HEK293 (cell line): ENCODE measurements around the gene POLD1.

Experiments
- CTCF ChIA-PET: fragments of 350-600 bp; formaldehyde crosslinking; extraction: SDS; loops from one replicate; lab custom pipeline; 2021; ENCODE audit warnings: antibody characterized with exemption; lab: Yijun Ruan, JAX
- POLR2A ChIA-PET: fragments of 300-600 bp; formaldehyde crosslinking; extraction: SDS; loops from one replicate; lab custom pipeline; 2020; ENCODE audit warnings: antibody characterized with exemption, inconsistent platforms; lab: Yijun Ruan, JAX
- H3K27ac ChIP-seq: fragments of 200-500 bp; sonication (Bioruptor generic); 2 replicates; pipeline ENCODE4 v1.5.1; 2014; ENCODE audit warnings: low read depth, low read length, control low read depth, inconsistent platforms; ENCODE audit errors: extremely low read depth
- H3K36me3 ChIP-seq, 2 experiments: fragments of 200-500 bp in 1 of 2; sonication (Bioruptor generic) in 1 of 2; 1 replicate in 1 of 2; 2 replicates in 1 of 2; pipeline ENCODE4 v1.5.1; 2014 to 2017; ENCODE audit warnings: inconsistent platforms in 2 of 2, low read length in 2 of 2; ENCODE audit not compliant: control insufficient read depth in 2 of 2, insufficient read depth in 1 of 2
- H3K4me1 ChIP-seq: fragments of 200-500 bp; sonication (Bioruptor generic); 2 replicates; pipeline ENCODE4 v1.5.1; 2014; ENCODE audit warnings: mild to moderate bottlenecking, low read length, inconsistent platforms; ENCODE audit not compliant: control insufficient read depth, insufficient read depth
- H3K4me3 ChIP-seq: 2 replicates; pipeline ENCODE4 v1.5.1; 2011; ENCODE audit warnings: low read depth, mild to moderate bottlenecking, control low read depth, low read length, moderate library complexity
- H3K9me3 ChIP-seq: fragments of 200-500 bp; sonication (Bioruptor generic); 2 replicates; pipeline ENCODE4 v1.5.1; 2014; ENCODE audit warnings: low read depth, low read length, inconsistent platforms; ENCODE audit not compliant: control insufficient read depth, insufficient read depth
- BCL11A ChIP-seq: fragments of 450-650 bp; formaldehyde crosslinking; IDR thresholded peaks from 2 replicates; pipeline ENCODE4 v1.5.1; 2016; ENCODE audit warnings: low read depth, missing biosample characterization, missing genetic modification characterization
- BCL11B ChIP-seq: fragments of 450-650 bp; formaldehyde crosslinking; IDR thresholded peaks from 2 replicates; pipeline ENCODE4 v1.5.1; 2016; ENCODE audit warnings: low read depth, missing biosample characterization, missing genetic modification characterization
- EGR2 ChIP-seq: fragments of 450-650 bp; formaldehyde crosslinking; IDR thresholded peaks from 2 replicates; pipeline ENCODE4 v1.5.1; 2016; ENCODE audit warnings: low read depth, missing biosample characterization, missing genetic modification characterization
- KLF8 ChIP-seq: fragments of 450-650 bp; formaldehyde crosslinking; IDR thresholded peaks from 2 replicates; pipeline ENCODE4 v1.5.1; 2016; ENCODE audit warnings: missing biosample characterization, missing genetic modification characterization
- SP2 ChIP-seq: fragments of 450-650 bp; formaldehyde crosslinking; IDR thresholded peaks from 2 replicates; pipeline ENCODE4 v1.5.1; 2016; ENCODE audit warnings: missing biosample characterization, missing genetic modification characterization
- ZBTB20 ChIP-seq: fragments of 450-650 bp; formaldehyde crosslinking; IDR thresholded peaks from 2 replicates; pipeline ENCODE4 v1.5.1; 2016; ENCODE audit warnings: missing biosample characterization, missing genetic modification characterization
- ZBTB7A ChIP-seq: fragments of 450-650 bp; formaldehyde crosslinking; IDR thresholded peaks from 2 replicates; pipeline ENCODE4 v1.5.1; 2016; ENCODE audit warnings: low read depth, missing biosample characterization, missing genetic modification characterization
- ZFHX2 ChIP-seq: fragments of 450-650 bp; formaldehyde crosslinking; conservative IDR thresholded peaks from 2 replicates; pipeline ENCODE4 v1.5.1; 2016; ENCODE audit warnings: missing biosample characterization, missing genetic modification characterization
- ZNF121 ChIP-seq: fragments of 450-650 bp; formaldehyde crosslinking; IDR thresholded peaks from 2 replicates; pipeline ENCODE4 v1.5.1; 2016; ENCODE audit warnings: missing biosample characterization, missing genetic modification characterization
- ZNF157 ChIP-seq: fragments of 450-650 bp; formaldehyde crosslinking; IDR thresholded peaks from 2 replicates; pipeline ENCODE4 v1.5.1; 2016; ENCODE audit warnings: missing biosample characterization, missing genetic modification characterization
- ZNF16 ChIP-seq: fragments of 450-650 bp; formaldehyde crosslinking; IDR thresholded peaks from 2 replicates; pipeline ENCODE4 v1.5.1; 2016; ENCODE audit warnings: low read depth, missing biosample characterization, missing genetic modification characterization
- ZNF19 ChIP-seq: fragments of 450-650 bp; formaldehyde crosslinking; IDR thresholded peaks from 2 replicates; pipeline ENCODE4; 2016; ENCODE audit warnings: missing biosample characterization, missing genetic modification characterization, low read depth
- ZNF433 ChIP-seq: fragments of 450-650 bp; formaldehyde crosslinking; IDR thresholded peaks from 2 replicates; pipeline ENCODE4 v1.5.1; 2016; ENCODE audit warnings: missing biosample characterization, missing genetic modification characterization, low read depth
- ZNF544 ChIP-seq: fragments of 450-650 bp; formaldehyde crosslinking; IDR thresholded peaks from 2 replicates; pipeline ENCODE4 v1.5.0; 2017; ENCODE audit warnings: missing biosample characterization, missing genetic modification characterization
- ZNF571 ChIP-seq: fragments of 450-650 bp; formaldehyde crosslinking; IDR thresholded peaks from 2 replicates; pipeline ENCODE4 v1.5.0; 2017; ENCODE audit warnings: missing biosample characterization, missing genetic modification characterization
- ZNF624 ChIP-seq: fragments of 450-650 bp; formaldehyde crosslinking; IDR thresholded peaks from 2 replicates; pipeline ENCODE4 v1.5.1; 2017; ENCODE audit warnings: missing biosample characterization, missing genetic modification characterization
- ZNF629 ChIP-seq: fragments of 450-650 bp; formaldehyde crosslinking; IDR thresholded peaks from 2 replicates; pipeline ENCODE4 v1.5.1; 2017; ENCODE audit warnings: missing biosample characterization, missing genetic modification characterization
- ZNF677 ChIP-seq: fragments of 450-650 bp; IDR thresholded peaks from 2 replicates; pipeline ENCODE4 v1.5.0; 2018; ENCODE audit warnings: missing biosample characterization, mild to moderate bottlenecking, missing genetic modification characterization, moderate library complexity
- ZNF777 ChIP-seq: fragments of 450-650 bp; formaldehyde crosslinking; IDR thresholded peaks from 2 replicates; pipeline ENCODE4 v1.5.1; 2017; ENCODE audit warnings: missing biosample characterization, missing genetic modification characterization, borderline replicate concordance
- ZNF791 ChIP-seq: fragments of 450-650 bp; formaldehyde crosslinking; IDR thresholded peaks from 2 replicates; pipeline ENCODE4 v1.5.1; 2016; ENCODE audit warnings: missing biosample characterization, missing genetic modification characterization
- TF ChIP-seq, protein P1 (sequence below): fragments of 450-650 bp; formaldehyde crosslinking; IDR thresholded peaks from 2 replicates; pipeline ENCODE4 v1.5.1; 2016; ENCODE audit warnings: missing biosample characterization, missing genetic modification characterization
- TF ChIP-seq, protein P2 (sequence below): fragments of 450-650 bp; formaldehyde crosslinking; IDR thresholded peaks from 2 replicates; pipeline ENCODE4 v1.5.1; 2016; ENCODE audit warnings: missing biosample characterization, missing genetic modification characterization
- TF ChIP-seq, protein P3 (sequence below): fragments of 450-650 bp; formaldehyde crosslinking; IDR thresholded peaks from 2 replicates; pipeline ENCODE4 v1.5.1; 2016; ENCODE audit warnings: missing biosample characterization, missing genetic modification characterization

Gene POLD1

DNA sequence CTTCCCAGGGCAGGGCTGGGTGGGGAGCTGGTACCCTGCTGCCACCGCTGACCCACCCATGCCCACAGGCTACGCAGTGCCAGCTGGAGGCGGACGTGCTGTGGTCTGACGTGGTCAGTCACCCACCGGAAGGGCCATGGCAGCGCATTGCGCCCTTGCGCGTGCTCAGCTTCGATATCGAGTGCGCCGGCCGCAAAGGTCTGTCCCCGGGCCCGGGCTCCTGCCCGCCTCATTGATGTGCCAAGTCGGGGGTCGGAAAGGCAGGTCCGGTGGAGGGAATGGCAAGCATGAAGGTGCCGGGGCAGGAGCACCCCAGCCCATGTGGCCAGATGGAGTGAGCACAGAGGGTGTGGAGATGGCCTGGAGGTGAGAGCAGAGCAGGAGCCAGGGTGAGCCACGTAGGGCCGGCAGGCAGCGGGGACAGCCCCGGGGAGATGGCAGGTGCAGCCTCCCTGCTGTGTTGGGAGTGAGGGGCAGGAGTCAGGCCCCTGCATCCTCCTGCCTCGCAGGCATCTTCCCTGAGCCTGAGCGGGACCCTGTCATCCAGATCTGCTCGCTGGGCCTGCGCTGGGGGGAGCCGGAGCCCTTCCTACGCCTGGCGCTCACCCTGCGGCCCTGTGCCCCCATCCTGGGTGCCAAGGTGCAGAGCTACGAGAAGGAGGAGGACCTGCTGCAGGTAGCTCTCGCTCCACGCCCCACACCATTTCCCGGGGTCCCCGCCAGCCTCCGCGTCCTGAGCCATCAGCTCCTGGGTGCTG lies 18.6 kb downstream of the POLD1 start (continued):
- TF ChIP-seq ZNF157 (tag by site-specific recombination) (no peak), ZBTB20 (tag by site-specific recombination) (no peak), ZNF624 (tag by site-specific recombination) (no peak)

DNA sequence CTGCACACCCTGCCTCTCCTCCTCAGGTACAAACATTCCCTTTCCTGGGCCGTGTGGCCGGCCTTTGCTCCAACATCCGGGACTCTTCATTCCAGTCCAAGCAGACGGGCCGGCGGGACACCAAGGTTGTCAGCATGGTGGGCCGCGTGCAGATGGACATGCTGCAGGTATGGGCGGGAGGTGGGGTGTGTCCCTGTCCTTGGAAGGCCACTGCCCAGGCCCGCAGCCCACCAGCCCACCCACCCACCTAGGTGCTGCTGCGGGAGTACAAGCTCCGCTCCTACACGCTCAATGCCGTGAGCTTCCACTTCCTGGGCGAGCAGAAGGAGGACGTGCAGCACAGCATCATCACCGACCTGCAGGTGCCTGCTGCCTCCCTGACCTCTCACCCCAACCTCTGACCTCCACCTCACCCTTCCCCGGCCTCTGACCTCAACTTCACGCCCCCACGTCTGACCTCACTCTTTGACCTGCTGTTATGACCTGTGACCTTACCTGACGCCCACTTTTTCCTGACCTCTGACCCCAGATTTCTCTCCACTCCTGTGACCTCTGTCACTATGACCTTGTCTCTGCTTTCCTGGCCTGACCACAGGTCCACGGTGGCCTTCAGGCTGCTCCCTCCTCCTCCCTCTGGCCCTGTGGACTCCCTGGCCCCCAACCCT lies 22.1 kb downstream of the POLD1 start:
- Histone ChIP-seq H3K4me1 (no peaks in the 10 kb centered on the region), H3K4me3 (no peak overlapping the region), H3K27ac (no peak overlapping the region), H3K9me3 (no peaks in the 10 kb centered on the region), H3K36me3 (peaks cover 35 to 81% of the 10 kb centered on the region in 2 experiments)
- TF ChIP-seq BCL11A (tag by site-specific recombination) (peak; percentile 100), EGR2 (tag by site-specific recombination) (peak; percentile 44; the same call in 1 of the 2 replicates), ZBTB7A (0 out of 2 replicates have a peak, but pooled peaks have one; percentile 50), BCL11B (peak; percentile 100), ZNF777 (tag by site-specific recombination) (no peak), ZNF121 (tag by site-specific recombination) (no peak), ZNF571 (tag by site-specific recombination) (no peak), ZFHX2 (tag by site-specific recombination) (peak; percentile 42; the same call in 1 of the 2 replicates)
- TF ChIP-seq, protein P1, sequence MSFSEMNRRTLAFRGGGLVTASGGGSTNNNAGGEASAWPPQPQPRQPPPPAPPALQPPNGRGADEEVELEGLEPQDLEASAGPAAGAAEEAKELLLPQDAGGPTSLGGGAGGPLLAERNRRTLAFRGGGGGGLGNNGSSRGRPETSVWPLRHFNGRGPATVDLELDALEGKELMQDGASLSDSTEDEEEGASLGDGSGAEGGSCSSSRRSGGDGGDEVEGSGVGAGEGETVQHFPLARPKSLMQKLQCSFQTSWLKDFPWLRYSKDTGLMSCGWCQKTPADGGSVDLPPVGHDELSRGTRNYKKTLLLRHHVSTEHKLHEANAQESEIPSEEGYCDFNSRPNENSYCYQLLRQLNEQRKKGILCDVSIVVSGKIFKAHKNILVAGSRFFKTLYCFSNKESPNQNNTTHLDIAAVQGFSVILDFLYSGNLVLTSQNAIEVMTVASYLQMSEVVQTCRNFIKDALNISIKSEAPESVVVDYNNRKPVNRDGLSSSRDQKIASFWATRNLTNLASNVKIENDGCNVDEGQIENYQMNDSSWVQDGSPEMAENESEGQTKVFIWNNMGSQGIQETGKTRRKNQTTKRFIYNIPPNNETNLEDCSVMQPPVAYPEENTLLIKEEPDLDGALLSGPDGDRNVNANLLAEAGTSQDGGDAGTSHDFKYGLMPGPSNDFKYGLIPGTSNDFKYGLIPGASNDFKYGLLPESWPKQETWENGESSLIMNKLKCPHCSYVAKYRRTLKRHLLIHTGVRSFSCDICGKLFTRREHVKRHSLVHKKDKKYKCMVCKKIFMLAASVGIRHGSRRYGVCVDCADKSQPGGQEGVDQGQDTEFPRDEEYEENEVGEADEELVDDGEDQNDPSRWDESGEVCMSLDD (tag by site-specific recombination), result peak; percentile 56; the same call in 1 of the 2 replicates
- TF ChIP-seq, protein P2, sequence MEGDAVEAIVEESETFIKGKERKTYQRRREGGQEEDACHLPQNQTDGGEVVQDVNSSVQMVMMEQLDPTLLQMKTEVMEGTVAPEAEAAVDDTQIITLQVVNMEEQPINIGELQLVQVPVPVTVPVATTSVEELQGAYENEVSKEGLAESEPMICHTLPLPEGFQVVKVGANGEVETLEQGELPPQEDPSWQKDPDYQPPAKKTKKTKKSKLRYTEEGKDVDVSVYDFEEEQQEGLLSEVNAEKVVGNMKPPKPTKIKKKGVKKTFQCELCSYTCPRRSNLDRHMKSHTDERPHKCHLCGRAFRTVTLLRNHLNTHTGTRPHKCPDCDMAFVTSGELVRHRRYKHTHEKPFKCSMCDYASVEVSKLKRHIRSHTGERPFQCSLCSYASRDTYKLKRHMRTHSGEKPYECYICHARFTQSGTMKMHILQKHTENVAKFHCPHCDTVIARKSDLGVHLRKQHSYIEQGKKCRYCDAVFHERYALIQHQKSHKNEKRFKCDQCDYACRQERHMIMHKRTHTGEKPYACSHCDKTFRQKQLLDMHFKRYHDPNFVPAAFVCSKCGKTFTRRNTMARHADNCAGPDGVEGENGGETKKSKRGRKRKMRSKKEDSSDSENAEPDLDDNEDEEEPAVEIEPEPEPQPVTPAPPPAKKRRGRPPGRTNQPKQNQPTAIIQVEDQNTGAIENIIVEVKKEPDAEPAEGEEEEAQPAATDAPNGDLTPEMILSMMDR (tag by site-specific recombination), result no peak
- TF ChIP-seq, protein P3, sequence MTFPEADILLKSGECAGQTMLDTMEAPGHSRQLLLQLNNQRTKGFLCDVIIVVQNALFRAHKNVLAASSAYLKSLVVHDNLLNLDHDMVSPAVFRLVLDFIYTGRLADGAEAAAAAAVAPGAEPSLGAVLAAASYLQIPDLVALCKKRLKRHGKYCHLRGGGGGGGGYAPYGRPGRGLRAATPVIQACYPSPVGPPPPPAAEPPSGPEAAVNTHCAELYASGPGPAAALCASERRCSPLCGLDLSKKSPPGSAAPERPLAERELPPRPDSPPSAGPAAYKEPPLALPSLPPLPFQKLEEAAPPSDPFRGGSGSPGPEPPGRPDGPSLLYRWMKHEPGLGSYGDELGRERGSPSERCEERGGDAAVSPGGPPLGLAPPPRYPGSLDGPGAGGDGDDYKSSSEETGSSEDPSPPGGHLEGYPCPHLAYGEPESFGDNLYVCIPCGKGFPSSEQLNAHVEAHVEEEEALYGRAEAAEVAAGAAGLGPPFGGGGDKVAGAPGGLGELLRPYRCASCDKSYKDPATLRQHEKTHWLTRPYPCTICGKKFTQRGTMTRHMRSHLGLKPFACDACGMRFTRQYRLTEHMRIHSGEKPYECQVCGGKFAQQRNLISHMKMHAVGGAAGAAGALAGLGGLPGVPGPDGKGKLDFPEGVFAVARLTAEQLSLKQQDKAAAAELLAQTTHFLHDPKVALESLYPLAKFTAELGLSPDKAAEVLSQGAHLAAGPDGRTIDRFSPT (tag by site-specific recombination), result 0 out of 2 replicates have a peak, but pooled peaks have one; percentile 22
- ChIA-PET POLR2A (no interaction called here), CTCF (interaction anchor here (0.5 kb wide), 1 partner anchor 49 kb away, joined by 3 read pairs; no protein-coding TSS in a partner anchor)

DNA sequence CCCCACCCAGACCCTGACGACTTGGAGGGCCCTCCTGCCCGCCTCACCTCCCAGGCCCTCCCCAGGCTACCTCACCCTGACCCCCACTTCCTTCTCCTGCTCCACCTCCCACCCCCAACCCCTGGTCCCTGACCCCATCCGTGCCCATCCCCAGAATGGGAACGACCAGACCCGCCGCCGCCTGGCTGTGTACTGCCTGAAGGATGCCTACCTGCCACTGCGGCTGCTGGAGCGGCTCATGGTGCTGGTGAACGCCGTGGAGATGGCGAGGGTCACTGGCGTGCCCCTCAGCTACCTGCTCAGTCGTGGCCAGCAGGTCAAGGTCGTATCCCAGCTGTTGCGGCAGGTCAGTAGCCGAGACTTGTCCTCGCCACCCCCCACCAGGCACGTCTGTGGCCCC lies 22.7 kb downstream of the POLD1 start:
- no peak overlapping the region for H3K27ac ChIP-seq
- no peaks in the 10 kb centered on the region for H3K9me3 ChIP-seq
- CTCF ChIA-PET, result interaction anchor here (0.5 kb wide), 1 partner anchor 50 kb away, joined by 3 read pairs; no protein-coding TSS in a partner anchor
- no peaks in the 10 kb centered on the region for H3K4me1 ChIP-seq
- no peak overlapping the region for H3K4me3 ChIP-seq
- POLR2A ChIA-PET, result no interaction called here
- H3K36me3 ChIP-seq, result peaks cover 40 to 78% of the 10 kb centered on the region in 2 experiments
- TF ChIP-seq, protein P1 (tag by site-specific recombination), result no peak
- TF ChIP-seq SP2 (tag by site-specific recombination) (no peak), ZNF677 (tag by site-specific recombination) (no peak), ZNF791 (tag by site-specific recombination) (no peak), ZNF19 (tag by site-specific recombination) (no peak), ZNF157 (tag by site-specific recombination) (no peak), ZNF16 (no peak), ZNF544 (tag by site-specific recombination) (no peak), ZNF629 (tag by site-specific recombination) (no peak), KLF8 (tag by site-specific recombination) (no peak), ZNF433 (tag by site-specific recombination) (no peak)
